Measurements from ENCODE around the gene MYL3.

MYL3 gene

GRCh38 chr3:46883054-46883829 lies 20.0 kb upstream of the MYL3 start:
- DNase-seq (ENCODE audit: low read depth in 2 of 2): no peak

- no peak for DNase-seq (ENCODE audit: low read depth in 2 of 2)
Observed at GRCh38 chr3:46882377-46883053, 19.3 kb upstream of the MYL3 start.

- DNase-seq (ENCODE audit: low read depth in 2 of 2): no peak
Observed at GRCh38 chr3:46881596-46882376, 18.5 kb upstream of the MYL3 start.

DNA sequence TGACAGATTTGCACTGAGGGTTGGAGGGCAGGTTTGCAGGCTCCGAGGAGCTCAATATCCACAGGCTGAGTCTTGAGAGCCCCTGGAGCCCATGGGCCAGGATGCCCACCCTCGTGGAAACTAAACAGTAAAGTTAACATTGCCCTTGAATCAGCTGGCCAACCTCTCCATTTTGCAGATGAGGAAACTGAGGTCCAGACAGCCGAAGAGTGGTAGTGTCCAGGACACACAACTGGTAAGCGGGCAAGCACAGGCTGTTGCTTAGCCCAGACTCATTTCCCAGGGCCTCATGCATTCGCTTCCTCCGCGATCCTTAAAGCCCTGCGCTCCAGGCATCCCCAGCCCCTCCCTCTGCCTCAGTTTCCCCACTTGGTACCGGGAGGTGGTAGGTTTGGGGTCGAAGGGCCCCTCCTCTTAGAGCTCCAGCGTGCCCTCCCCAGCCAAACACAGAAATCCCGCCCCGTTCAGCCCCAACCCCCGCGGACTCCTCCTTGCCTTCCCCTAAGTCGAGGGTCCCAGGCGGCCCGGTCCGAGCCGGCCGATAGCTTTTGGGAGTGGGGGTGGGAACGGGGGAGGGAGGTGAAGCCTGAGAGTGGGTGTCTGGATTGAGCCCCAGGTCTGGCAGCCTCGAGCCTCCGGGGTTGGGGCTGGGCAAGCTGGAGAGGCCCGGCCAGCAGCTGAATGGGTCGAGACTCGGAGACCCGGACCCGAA lies 17.8 kb upstream of the MYL3 start:
- DNase-seq (ENCODE audit: low read depth in 2 of 2): no peak

DNA sequence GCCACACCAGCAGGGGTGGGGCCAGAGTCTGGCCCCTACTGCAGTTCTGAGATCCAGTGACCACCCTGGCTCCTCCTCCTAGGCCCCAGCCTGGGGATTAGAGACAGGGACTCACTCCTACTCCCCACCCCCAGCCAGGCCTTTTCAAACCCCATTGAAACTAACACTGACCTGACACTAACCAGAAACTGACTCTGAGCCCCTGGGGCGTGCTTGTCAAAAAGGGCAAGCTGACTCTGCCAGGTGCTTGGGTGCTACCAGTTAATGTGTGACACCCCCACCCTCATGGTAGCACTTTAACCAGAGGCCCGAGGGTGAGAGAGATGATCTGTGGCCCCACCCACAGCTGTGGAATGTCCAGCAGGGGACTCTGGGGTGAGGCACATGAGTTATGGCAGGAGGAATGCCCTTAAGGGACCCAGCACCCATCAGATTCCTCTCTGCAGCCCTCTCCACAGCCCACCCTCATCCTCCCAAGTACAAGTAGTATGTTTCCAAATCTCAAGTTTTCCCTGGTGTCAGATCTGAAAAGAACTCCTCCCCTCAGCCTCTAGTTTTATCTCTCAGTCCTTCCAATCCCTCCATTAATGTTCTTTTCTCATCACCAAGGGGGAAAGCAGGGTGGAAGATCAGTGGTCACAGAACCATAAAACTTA lies 15.7 kb upstream of the MYL3 start:
- DNase-seq (ENCODE audit: low read depth in 2 of 2): no peak

DNA sequence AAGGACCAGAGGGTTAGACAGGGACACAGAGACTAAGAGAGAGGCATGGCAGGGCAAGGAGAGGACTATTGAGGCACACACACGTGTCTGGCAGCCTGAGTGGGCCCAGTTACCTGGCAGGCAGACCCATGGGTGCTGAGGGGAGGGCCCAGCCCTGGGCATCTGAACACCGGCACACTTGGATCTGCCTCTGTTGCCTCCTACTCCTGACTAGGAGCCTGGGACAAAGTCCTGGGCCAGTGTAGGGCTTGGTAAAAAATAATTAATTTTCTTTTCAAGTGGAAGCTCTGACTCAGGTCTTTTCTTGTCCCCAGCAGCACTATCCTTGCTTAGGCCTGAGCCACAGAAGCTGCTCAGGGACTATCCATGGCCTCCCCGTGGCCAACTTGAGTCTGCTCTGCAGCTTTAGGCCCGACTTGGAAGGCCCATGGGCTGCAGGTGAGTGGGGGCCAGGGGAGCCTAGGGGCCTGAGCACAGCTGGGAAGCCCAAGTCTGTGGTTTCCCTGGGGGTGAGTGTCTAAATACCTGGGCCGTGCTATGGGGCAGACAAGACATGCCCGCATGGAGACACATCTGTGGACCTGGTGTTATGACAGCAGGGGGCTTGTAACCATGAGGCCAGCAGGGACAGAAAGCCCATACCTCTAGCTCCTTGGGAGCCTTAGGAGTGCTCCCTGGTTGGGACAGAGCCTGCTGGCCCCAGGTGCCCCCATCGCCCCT lies 14.3 kb upstream of the MYL3 start, which contains the start of gene PTH1R:
PTH1R (plus strand) TSS at position 316 of the 720 bp plus-strand sequence. CDS start 5,839 bp downstream, outside the sequence.
- no peak for DNase-seq (ENCODE audit: low read depth in 2 of 2)

DNA sequence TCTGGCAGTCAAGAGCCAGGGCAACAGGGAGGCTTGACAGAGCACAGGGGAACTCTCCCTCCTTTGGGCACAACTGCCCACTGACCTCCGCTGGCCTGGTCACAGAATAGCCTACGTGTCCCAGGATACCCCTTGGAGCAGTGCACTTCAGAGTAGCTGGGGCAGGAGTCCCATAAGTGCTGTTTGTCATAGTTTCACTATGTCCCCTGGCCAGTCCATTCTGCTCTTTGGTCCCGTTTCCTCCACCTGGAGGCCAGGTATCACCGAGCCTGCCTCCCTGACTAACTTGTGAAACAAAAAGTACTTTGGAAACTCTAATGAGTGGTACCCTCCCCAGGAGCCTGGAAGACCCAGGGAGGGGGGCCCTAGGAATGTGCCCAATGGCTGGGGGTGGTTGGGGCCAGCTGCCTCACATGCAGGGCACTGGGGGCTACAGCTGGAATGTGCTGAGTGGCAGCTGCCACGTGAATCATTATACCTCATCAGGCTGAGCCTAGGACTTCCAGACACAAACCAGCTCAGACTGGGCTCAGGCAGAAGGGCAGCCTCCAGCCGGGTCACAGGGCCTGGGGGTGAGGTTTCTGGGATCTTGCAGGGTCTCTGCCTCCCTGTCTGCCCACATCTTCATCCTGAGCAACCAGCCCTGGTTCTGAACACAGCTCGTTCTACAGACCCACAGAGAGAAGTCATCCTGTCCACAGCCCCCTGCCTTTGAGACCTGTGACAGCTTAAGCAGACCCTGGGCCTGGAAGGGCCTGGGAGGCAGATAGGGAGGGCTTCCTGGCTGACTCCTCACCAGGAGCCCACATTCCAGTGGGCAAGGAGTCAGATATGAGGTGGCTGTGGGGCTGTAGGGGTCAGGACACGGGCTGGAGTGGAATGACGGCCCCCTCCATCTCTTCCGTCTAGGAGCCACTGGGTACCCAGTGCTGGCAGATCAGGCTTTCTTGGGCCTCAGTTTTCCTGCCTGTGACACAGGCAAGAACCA lies 13.4 kb upstream of the MYL3 start:
- no peak for DNase-seq (ENCODE audit: low read depth in 2 of 2)

DNA sequence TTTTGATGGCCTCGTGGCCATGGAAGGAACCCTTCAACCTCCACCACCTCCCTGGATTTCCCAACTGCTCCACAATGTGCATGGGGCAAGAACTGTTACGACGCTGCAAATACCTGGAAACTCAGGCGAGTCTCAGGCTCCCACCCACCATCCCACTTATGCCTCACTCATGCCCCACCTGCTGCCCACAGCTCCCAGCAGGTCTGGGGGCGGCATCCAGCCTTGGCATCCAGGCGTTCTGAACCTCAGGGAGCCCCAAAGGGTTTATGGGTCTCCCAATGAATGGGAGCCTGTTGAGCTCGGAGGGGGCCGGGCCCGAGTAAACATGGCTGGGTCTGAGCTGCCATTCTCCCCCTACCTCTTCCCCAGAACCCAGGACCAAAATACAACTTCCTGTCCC lies 12.3 kb upstream of the MYL3 start:
- DNase-seq (ENCODE audit: low read depth in 2 of 2): no peak

GRCh38 chr3:46874430-46874829 lies 11.2 kb upstream of the MYL3 start:
- no peak for DNase-seq (ENCODE audit: low read depth in 2 of 2)

GRCh38 chr3:46873521-46873920 lies 10.3 kb upstream of the MYL3 start:
- DNase-seq (ENCODE audit: low read depth in 2 of 2): no peak

- no peak for DNase-seq (ENCODE audit: low read depth in 2 of 2)
Observed at GRCh38 chr3:46871222-46871621, 8.0 kb upstream of the MYL3 start.

DNA sequence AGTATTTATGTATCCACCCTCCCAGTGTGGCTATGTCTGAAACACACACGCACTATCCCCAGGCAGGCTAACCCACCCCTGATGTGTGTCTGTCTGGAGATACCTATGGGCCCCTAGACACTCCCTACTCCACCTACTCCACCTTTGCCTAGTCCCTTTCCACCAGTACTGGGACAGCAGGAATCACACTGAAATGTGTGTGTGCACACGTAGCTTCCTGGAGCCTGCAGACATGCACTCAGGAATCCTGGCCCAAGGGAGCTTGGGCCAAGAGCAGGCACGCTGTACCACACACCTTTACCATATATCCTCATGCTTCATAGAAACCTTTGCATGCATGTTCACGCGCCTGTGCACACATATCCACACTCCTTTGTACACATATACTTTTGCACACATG lies 7.4 kb upstream of the MYL3 start:
- no peak for DNase-seq (ENCODE audit: low read depth in 2 of 2)

- no peak for DNase-seq (ENCODE audit: low read depth in 2 of 2)
Observed at GRCh38 chr3:46869440-46869839, 6.2 kb upstream of the MYL3 start.

DNA sequence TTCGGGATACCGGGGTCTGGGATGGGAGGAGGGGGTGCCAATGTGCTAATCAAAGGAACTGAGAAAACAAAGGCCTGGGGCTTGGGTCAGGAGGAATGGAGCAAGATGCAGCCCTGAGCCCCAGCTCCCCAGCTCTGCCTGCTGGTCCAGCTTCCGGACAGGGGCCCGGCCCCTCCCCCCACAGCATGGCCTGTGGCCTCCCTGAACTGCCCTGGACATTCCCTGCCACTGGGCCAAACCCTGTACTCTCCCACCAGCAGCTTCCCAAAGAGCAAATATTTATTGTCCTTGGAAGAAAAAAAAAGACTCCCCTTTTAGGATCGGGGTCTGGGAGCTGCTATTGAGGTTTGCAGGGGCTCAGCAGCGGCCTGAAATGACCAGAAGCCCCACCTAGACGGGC lies 5.7 kb upstream of the MYL3 start:
- DNase-seq (ENCODE audit: low read depth in 2 of 2): no peak

- DNase-seq (ENCODE audit: low read depth in 2 of 2): no peak
Observed at GRCh38 chr3:46868287-46868686, 5.0 kb upstream of the MYL3 start.

DNA sequence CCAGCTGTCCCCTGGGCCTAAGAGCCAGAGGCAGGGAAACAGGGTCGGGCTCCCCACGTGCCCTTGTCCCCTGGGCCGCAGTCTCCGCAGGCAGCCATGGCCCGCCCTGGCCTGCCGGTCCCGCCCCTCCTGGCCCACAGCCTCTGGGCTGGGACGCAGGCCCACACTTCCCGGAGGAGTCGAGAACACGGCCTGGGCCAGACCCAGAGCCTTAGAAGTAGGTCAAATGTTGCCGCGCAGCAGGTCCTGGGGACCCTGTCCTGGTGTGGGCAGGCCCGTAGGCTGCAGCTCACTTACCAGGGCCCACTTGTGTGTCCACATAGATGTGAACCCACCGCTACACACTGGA lies 4.3 kb upstream of the MYL3 start:
- no peak for DNase-seq (ENCODE audit: low read depth in 2 of 2)

GRCh38 chr3:46866720-46867549 lies 3.7 kb upstream of the MYL3 start:
- peak; percentile 58 to 75 for DNase-seq (ENCODE audit: low read depth in 2 of 2)

DNA sequence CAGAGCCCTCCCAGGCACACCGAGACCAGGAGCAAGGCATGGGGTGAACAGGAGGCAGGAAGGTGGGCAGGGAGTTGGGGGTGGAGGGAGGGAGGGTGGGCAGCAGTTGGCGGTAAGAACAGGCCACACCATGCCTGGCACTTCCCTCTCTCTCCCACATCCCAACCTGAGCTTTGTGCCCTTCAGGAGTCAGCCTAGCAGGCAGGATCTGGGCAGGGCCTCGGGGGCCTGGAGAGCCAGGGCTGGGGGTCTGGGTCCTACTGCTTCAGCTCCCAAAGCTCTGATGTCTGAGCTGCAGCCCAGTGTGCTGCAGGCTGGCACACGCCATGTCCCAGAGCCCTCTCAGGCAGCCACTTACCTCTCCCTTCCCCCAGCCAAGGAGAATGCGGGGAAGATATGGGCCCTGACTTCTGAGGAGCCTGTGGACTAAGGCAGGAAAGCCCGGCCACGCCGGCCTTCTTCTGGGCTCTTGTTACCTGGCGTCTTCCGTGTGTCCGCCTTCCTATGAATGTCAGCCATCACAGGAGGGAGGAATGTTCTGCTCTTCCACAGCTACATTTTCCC lies 2.9 kb upstream of the MYL3 start:
- DNase-seq (ENCODE audit: low read depth in 2 of 2): no peak

All from activated CD8-positive, alpha-beta memory T cell treated with anti-CD3 and anti-CD28 coated beads for 4 hours (primary cell).